Nucleus accumbens (tissue), 56 donors: Measurements from ENCODE around the gene SYT12.
"Not testable (repeated sequence)": the region's sequence is repeated elsewhere in the genome, so short reads cannot be mapped to it uniquely, and the experiment has no call there.

Experiments
- DNase-seq, 56 donors: peaks; one replicate each; lab custom pipeline; 2025; lab: John Stamatoyannopoulos, UW

Gene SYT12

GRCh38 chr11:66996609-66997273, 26.2 kb upstream of the SYT12 start:
- no peak for DNase-seq

GRCh38 chr11:66999555-66999954, 23.4 kb upstream of the SYT12 start:
- DNase-seq, result no peak

GRCh38 chr11:67001332-67001731, 21.6 kb upstream of the SYT12 start:
- no peak for DNase-seq

GRCh38 chr11:67002297-67002913, 20.5 kb upstream of the SYT12 start:
- DNase-seq, result peak in 2 of 56 donors; percentile 3 to 7

GRCh38 chr11:67002921-67003411, 20.0 kb upstream of the SYT12 start:
- DNase-seq, result no peak

- DNase-seq, result not testable (repeated sequence)
Measured at GRCh38 chr11:67005200-67005599, 17.7 kb upstream of the SYT12 start.

GRCh38 chr11:67006029-67006884, 16.7 kb upstream of the SYT12 start:
- DNase-seq, result peak in 26 of 56 donors; percentile 3 to 71 (median 30)

GRCh38 chr11:67007126-67007525, 15.8 kb upstream of the SYT12 start:
- no peak for DNase-seq

GRCh38 chr11:67010296-67010905, 12.5 kb upstream of the SYT12 start:
- no peak for DNase-seq

GRCh38 chr11:67013511-67014045, 9.4 kb upstream of the SYT12 start:
- DNase-seq, result no peak

GRCh38 chr11:67014343-67014742, 8.6 kb upstream of the SYT12 start:
- DNase-seq, result no peak

GRCh38 chr11:67015048-67015447, 7.9 kb upstream of the SYT12 start:
- no peak for DNase-seq

GRCh38 chr11:67016550-67016949, 6.4 kb upstream of the SYT12 start:
- no peak for DNase-seq

- no peak for DNase-seq
Measured at GRCh38 chr11:67020949-67021348, 2.0 kb upstream of the SYT12 start.

GRCh38 chr11:67022341-67022933, 497 bp upstream of the SYT12 start:
- DNase-seq, result peak in 29 of 56 donors; percentile 12 to 78 (median 31)

GRCh38 chr11:67023957-67024353, 1.0 kb downstream of the SYT12 start:
- DNase-seq, result no peak

GRCh38 chr11:67024410-67024809, 1.5 kb downstream of the SYT12 start:
- no peak for DNase-seq

GRCh38 chr11:67024966-67025365, 2.0 kb downstream of the SYT12 start:
- no peak for DNase-seq

GRCh38 chr11:67025750-67026149, 2.8 kb downstream of the SYT12 start:
- DNase-seq, result no peak

- no peak for DNase-seq
Measured at GRCh38 chr11:67026941-67027340, 4.0 kb downstream of the SYT12 start.
